Liver (tissue), 9 donors: Measurements from ENCODE around the gene SEMA3C. TPM values are rescaled to one million over a fixed set of nuclear protein-coding genes. Genes with fewer than 3 reads are reported as not detected.

Source experiments
- DNase-seq: peaks from one replicate; pipeline ENCODE4 v3.0.0-alpha.2; 2017; ENCODE audit warnings: low spot score
- H3K27ac ChIP-seq, 2 donors: one replicate each; pipeline ENCODE4 v1.7.0; 2013; ENCODE audit warnings: inconsistent platforms in 2 of 2, low read length in 2 of 2, control low read depth in 1 of 2, low read depth in 1 of 2, mild to moderate bottlenecking in 1 of 2
- H3K27me3 ChIP-seq, 4 donors: one replicate each; pipeline versions ENCODE4 v1.6.1 to v1.7.0; 2013; ENCODE audit warnings: low read length in 3 of 4, inconsistent platforms in 1 of 4, mild to moderate bottlenecking in 1 of 4, moderate library complexity in 1 of 4; ENCODE audit not compliant: control insufficient read depth in 4 of 4, insufficient read depth in 4 of 4
- H3K36me3 ChIP-seq, 4 donors: one replicate each; pipeline versions ENCODE4 v1.6.1 to v1.7.0; 2013; ENCODE audit warnings: low read length in 3 of 4, mild to moderate bottlenecking in 3 of 4, low read depth in 1 of 4, moderate library complexity in 1 of 4; ENCODE audit not compliant: control insufficient read depth in 4 of 4, insufficient read depth in 3 of 4
- H3K4me1 ChIP-seq, 4 donors: one replicate each; pipeline versions ENCODE4 v1.6.1 to v1.7.0; 2013; ENCODE audit warnings: low read length in 3 of 4, mild to moderate bottlenecking in 3 of 4, moderate library complexity in 1 of 4; ENCODE audit not compliant: control insufficient read depth in 4 of 4, insufficient read depth in 4 of 4
- H3K4me3 ChIP-seq, 3 donors: one replicate each; pipeline versions ENCODE4 v1.6.1 to v1.7.0; 2013; ENCODE audit warnings: low read length in 3 of 3, control low read depth in 1 of 3, low read depth in 1 of 3, mild to moderate bottlenecking in 1 of 3
- H3K9ac ChIP-seq, 2 donors: one replicate each; pipeline ENCODE4 v1.7.0; 2013; ENCODE audit warnings: low read length in 2 of 2, mild to moderate bottlenecking in 2 of 2, moderate library complexity in 2 of 2, control low read depth in 1 of 2, low read depth in 1 of 2
- H3K9me3 ChIP-seq, 4 donors: one replicate each; pipeline versions ENCODE4 v1.6.1 to v1.7.0; 2013; ENCODE audit warnings: low read length in 3 of 4; ENCODE audit not compliant: control insufficient read depth in 4 of 4
- EGR1 ChIP-seq, 2 donors: IDR thresholded peaks; 2 replicates each; pipeline ENCODE4 v1.6.1; 2016 to 2018; ENCODE audit warnings: antibody characterized with exemption in 2 of 2, low read depth in 2 of 2
- FOXA1 ChIP-seq: IDR thresholded peaks from 2 replicates; pipeline ENCODE4 v1.6.1; 2016; ENCODE audit warnings: antibody characterized with exemption
- GABPA ChIP-seq, 2 donors: IDR thresholded peaks in 1 of 2; conservative IDR thresholded peaks in 1 of 2; 2 replicates each; pipeline ENCODE4 v1.6.1; 2016; ENCODE audit warnings: antibody characterized with exemption in 2 of 2, mild to moderate bottlenecking in 1 of 2, moderate library complexity in 1 of 2
- HNF4A ChIP-seq, 2 donors: conservative IDR thresholded peaks; 2 replicates each; pipeline ENCODE4 v1.6.1; 2016; ENCODE audit warnings: antibody characterized with exemption in 2 of 2, mild to moderate bottlenecking in 2 of 2
- HNF4G ChIP-seq: IDR thresholded peaks from 2 replicates; pipeline ENCODE4 v1.6.1; 2016; ENCODE audit warnings: antibody characterized with exemption
- NR2F2 ChIP-seq: IDR thresholded peaks from 2 replicates; pipeline ENCODE4 v1.6.1; 2016; ENCODE audit warnings: antibody characterized with exemption
- RAD21 ChIP-seq, 2 donors: IDR thresholded peaks; 2 replicates each; pipeline ENCODE4 v1.6.1; 2016; ENCODE audit warnings: antibody characterized with exemption in 2 of 2, mild to moderate bottlenecking in 2 of 2
- RXRA ChIP-seq, 2 donors: IDR thresholded peaks; 2 replicates each; pipeline ENCODE4 v1.6.1; 2017 to 2018; ENCODE audit warnings: antibody characterized with exemption in 2 of 2, mild to moderate bottlenecking in 1 of 2
- SP1 ChIP-seq: IDR thresholded peaks from 2 replicates; pipeline ENCODE4 v1.6.1; 2018; ENCODE audit warnings: antibody characterized with exemption, mild to moderate bottlenecking
- YY1 ChIP-seq: IDR thresholded peaks from 2 replicates; pipeline ENCODE4 v1.6.1; 2016; ENCODE audit warnings: antibody characterized with exemption, mild to moderate bottlenecking
- WGBS: extraction: QIAGEN DNeasy Blood & Tissue Kit; methylation state at CpG from one replicate; pipeline ENCODE4 v1.1.7; 2013; 5-methylcytosine and 5-hydroxymethylcytosine counted together
- polyA plus RNA-seq, 2 donors: library from polyadenylated mRNA; stranded (reverse) in 1 of 2; unstranded in 1 of 2; fragments of 200-250 nt in 1 of 2; fragments of >200 nt in 1 of 2; fragmentation: Nextera tagmentation in 1 of 2; extraction: Ambion mirVana in 1 of 2; gene quantifications; one replicate each; pipeline versions ENCODE4 v1.2.1 to v1.2.3, GENCODE V29; 2013 to 2015
- total RNA-seq, 2 donors: library from RNA; depleted of rRNA; stranded (reverse); fragments of >200 nt; gene quantifications; one replicate each; pipeline ENCODE4 v1.2.3, GENCODE V29; 2014
- TF ChIP-seq, protein P1 (sequence below): IDR thresholded peaks from 2 replicates; pipeline ENCODE4 v1.6.1; 2016; ENCODE audit warnings: antibody characterized with exemption
- TF ChIP-seq, protein P2 (sequence below): IDR thresholded peaks from 2 replicates; pipeline ENCODE4 v1.6.1; 2016; ENCODE audit warnings: antibody characterized with exemption
- TF ChIP-seq, protein P3 (sequence below): fragments of 150-350 bp; IDR thresholded peaks from 2 replicates; pipeline ENCODE4 v1.5.1; 2017; ENCODE audit warnings: improper control_type of control experiment, low read depth, low read length; ENCODE audit not compliant: missing input control
- TF ChIP-seq, protein P4 (sequence below): IDR thresholded peaks from 2 replicates; pipeline ENCODE4 v1.6.1; 2016; ENCODE audit warnings: antibody characterized with exemption, mild to moderate bottlenecking
- donor health status: healthy.
- donor health status: healthy.
- donor health status: healthy.
- donor health status: healthy.
- donor health status: healthy.

The SEMA3C gene
- total and polyA plus RNA-seq, 4 donors, result 0.20 to 1.8 (median 0.64) TPM

DNA sequence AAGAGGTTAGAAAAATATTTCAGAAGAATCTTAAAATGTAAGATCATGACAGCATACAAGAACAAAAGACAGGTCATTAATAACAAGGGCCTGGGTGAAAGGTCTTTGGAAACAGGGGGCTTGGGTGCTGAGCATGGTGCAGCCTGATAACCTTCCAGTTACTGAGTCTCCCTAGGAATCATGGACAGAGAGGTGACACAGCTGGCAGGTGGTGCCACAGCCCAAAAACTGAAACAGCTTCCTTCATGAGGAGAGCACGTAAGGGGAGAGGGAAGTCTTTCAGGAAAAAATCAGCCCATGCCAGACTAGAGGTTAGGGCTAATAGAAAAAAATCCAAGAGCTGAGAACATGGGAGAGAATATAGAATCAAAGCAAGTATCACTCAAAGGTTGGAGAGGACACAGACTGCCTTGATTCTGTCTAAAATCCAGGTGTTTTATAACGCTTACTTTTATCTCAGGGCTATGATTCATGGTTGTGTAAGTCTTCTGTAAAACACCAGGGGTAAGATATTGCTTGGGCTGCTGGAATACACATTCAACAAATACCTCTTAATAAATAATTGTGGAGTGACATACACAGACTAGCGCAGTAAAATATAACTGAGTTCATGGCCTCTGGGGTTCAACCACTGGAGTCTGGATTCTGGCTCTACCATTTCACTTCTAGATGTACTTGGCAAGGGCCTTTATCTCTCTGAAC is 88.1 kb downstream of the SEMA3C start:
- H3K36me3 ChIP-seq, result no peaks in the 10 kb centered on the region
- no peak overlapping the region for H3K4me3 ChIP-seq
- no peaks in the 10 kb centered on the region for H3K9me3 ChIP-seq
- WGBS, result 75% methylated on average over 3 of the region's 3 CpGs
- peaks cover 0 to 3% (median 0%) of the 10 kb centered on the region in 4 donors for H3K27me3 ChIP-seq
- no peak for DNase-seq
- no peaks in the 10 kb centered on the region for H3K4me1 ChIP-seq
- no peak overlapping the region for H3K27ac ChIP-seq
- no peak for TF ChIP-seq SP1
- no peak for TF ChIP-seq RAD21 (IDR thresholded peaks at IDR 0.05)
- no peak for TF ChIP-seq RXRA (IDR thresholded peaks at IDR 0.05)
- TF ChIP-seq FOXA1, result no peak
- TF ChIP-seq, protein P1, sequence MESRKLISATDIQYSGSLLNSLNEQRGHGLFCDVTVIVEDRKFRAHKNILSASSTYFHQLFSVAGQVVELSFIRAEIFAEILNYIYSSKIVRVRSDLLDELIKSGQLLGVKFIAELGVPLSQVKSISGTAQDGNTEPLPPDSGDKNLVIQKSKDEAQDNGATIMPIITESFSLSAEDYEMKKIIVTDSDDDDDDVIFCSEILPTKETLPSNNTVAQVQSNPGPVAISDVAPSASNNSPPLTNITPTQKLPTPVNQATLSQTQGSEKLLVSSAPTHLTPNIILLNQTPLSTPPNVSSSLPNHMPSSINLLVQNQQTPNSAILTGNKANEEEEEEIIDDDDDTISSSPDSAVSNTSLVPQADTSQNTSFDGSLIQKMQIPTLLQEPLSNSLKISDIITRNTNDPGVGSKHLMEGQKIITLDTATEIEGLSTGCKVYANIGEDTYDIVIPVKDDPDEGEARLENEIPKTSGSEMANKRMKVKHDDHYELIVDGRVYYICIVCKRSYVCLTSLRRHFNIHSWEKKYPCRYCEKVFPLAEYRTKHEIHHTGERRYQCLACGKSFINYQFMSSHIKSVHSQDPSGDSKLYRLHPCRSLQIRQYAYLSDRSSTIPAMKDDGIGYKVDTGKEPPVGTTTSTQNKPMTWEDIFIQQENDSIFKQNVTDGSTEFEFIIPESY, result no peak
- no peak for TF ChIP-seq YY1
- TF ChIP-seq, protein P2, sequence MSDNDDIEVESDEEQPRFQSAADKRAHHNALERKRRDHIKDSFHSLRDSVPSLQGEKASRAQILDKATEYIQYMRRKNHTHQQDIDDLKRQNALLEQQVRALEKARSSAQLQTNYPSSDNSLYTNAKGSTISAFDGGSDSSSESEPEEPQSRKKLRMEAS, result no peak
- TF ChIP-seq EGR1 (IDR thresholded peaks at IDR 0.05; ENCODE audit: low read depth in 2 of 2), result no peak
- TF ChIP-seq HNF4G, result no peak
- no peak for TF ChIP-seq GABPA (IDR thresholded peaks at IDR 0.05 in 1 of 2, conservative IDR thresholded peaks at IDR 0.05 in 1 of 2)
- TF ChIP-seq, protein P3, sequence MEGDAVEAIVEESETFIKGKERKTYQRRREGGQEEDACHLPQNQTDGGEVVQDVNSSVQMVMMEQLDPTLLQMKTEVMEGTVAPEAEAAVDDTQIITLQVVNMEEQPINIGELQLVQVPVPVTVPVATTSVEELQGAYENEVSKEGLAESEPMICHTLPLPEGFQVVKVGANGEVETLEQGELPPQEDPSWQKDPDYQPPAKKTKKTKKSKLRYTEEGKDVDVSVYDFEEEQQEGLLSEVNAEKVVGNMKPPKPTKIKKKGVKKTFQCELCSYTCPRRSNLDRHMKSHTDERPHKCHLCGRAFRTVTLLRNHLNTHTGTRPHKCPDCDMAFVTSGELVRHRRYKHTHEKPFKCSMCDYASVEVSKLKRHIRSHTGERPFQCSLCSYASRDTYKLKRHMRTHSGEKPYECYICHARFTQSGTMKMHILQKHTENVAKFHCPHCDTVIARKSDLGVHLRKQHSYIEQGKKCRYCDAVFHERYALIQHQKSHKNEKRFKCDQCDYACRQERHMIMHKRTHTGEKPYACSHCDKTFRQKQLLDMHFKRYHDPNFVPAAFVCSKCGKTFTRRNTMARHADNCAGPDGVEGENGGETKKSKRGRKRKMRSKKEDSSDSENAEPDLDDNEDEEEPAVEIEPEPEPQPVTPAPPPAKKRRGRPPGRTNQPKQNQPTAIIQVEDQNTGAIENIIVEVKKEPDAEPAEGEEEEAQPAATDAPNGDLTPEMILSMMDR, result no peak
- H3K9ac ChIP-seq, result no peak overlapping the region

DNA sequence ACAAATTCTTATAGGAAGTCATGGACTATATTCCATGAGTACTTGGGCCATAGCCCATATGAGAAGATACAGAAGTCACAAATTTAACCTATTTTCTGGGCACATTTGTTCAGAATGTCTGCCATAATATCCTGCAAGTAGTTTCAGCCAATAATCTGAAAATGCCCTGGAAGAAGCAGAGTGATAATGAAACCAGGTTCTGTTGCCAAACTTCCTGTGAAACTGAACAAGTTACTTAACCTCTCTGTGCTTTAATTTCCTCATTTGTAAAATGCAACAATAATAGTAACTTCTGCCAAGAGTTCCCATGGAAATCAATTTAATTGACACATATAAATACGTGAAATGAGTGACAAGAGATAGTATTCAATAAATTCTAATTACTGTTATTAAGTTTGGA is 88.8 kb downstream of the SEMA3C start:
- TF ChIP-seq HNF4A (conservative IDR thresholded peaks at IDR 0.05) (no peak), NR2F2 (no peak)
- TF ChIP-seq, protein P4, sequence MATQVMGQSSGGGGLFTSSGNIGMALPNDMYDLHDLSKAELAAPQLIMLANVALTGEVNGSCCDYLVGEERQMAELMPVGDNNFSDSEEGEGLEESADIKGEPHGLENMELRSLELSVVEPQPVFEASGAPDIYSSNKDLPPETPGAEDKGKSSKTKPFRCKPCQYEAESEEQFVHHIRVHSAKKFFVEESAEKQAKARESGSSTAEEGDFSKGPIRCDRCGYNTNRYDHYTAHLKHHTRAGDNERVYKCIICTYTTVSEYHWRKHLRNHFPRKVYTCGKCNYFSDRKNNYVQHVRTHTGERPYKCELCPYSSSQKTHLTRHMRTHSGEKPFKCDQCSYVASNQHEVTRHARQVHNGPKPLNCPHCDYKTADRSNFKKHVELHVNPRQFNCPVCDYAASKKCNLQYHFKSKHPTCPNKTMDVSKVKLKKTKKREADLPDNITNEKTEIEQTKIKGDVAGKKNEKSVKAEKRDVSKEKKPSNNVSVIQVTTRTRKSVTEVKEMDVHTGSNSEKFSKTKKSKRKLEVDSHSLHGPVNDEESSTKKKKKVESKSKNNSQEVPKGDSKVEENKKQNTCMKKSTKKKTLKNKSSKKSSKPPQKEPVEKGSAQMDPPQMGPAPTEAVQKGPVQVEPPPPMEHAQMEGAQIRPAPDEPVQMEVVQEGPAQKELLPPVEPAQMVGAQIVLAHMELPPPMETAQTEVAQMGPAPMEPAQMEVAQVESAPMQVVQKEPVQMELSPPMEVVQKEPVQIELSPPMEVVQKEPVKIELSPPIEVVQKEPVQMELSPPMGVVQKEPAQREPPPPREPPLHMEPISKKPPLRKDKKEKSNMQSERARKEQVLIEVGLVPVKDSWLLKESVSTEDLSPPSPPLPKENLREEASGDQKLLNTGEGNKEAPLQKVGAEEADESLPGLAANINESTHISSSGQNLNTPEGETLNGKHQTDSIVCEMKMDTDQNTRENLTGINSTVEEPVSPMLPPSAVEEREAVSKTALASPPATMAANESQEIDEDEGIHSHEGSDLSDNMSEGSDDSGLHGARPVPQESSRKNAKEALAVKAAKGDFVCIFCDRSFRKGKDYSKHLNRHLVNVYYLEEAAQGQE, result no peak
- H3K9ac ChIP-seq, result no peak overlapping the region
- H3K4me3 ChIP-seq, result no peak overlapping the region
- H3K9me3 ChIP-seq, result no peaks in the 10 kb centered on the region
- no peaks in the 10 kb centered on the region for H3K4me1 ChIP-seq
- H3K27ac ChIP-seq, result no peak overlapping the region
- WGBS, result 58% methylated on average over 1 of the region's 1 CpG
- DNase-seq, result no peak
- H3K27me3 ChIP-seq, result peaks cover 0 to 3% (median 0%) of the 10 kb centered on the region in 4 donors
- no peaks in the 10 kb centered on the region for H3K36me3 ChIP-seq
